Endothelial cell of umbilical vein (primary cell): Measurements from ENCODE around the gene GNL2.

ENCODE experiments used
- CTCF ChIP-seq, 2 donors: IDR thresholded peaks; 1 replicate in 1 of 2; 2 replicates in 1 of 2; pipeline ENCODE4 v1.5.1; 2011; ENCODE audit warnings: low read length in 2 of 2, mild to moderate bottlenecking in 2 of 2, moderate library complexity in 2 of 2, control low read depth in 1 of 2, inconsistent platforms in 1 of 2, low read depth in 1 of 2; ENCODE audit not compliant: insufficient read depth in 1 of 2; ENCODE audit errors: extremely low read depth in 1 of 2
- EZH2 ChIP-seq: IDR thresholded peaks from 2 replicates; pipeline ENCODE4 v1.6.1; 2012; ENCODE audit warnings: borderline replicate concordance, low read depth, mild to moderate bottlenecking, moderate library complexity, low read length, inconsistent platforms; ENCODE audit not compliant: severe bottlenecking
- FOS ChIP-seq: IDR thresholded peaks from 2 replicates; pipeline ENCODE4 v1.6.1; 2011; ENCODE audit warnings: mild to moderate bottlenecking, low read length, moderate library complexity, borderline replicate concordance; ENCODE audit not compliant: insufficient read depth
- JUN ChIP-seq: IDR thresholded peaks from 2 replicates; pipeline ENCODE4 v1.6.1; 2011; ENCODE audit warnings: borderline replicate concordance, low read depth; ENCODE audit not compliant: insufficient read length, insufficient read depth
- POLR2A ChIP-seq: IDR thresholded peaks from 2 replicates; pipeline ENCODE4 v1.6.1; 2012; ENCODE audit warnings: low read depth, mild to moderate bottlenecking, control low read depth, low read length
- POLR2AphosphoS5 ChIP-seq: IDR thresholded peaks from 2 replicates; pipeline ENCODE4 v1.6.1; 2012; ENCODE audit warnings: low read depth, mild to moderate bottlenecking, control low read depth, low read length, moderate library complexity; ENCODE audit not compliant: insufficient read depth

GRCh38 chr1:37641059-37641458 is 45.3 kb upstream of the GNL2 start:
- no peak for TF ChIP-seq CTCF (IDR thresholded peaks at IDR 0.05; ENCODE audit: extremely low read depth in 1 of 2, insufficient read depth in 1 of 2, low read depth in 1 of 2, low read length in 2 of 2)
- TF ChIP-seq POLR2AphosphoS5, result no peak
- no peak for TF ChIP-seq JUN
- TF ChIP-seq POLR2A, result no peak
- TF ChIP-seq EZH2, result no peak
- no peak for TF ChIP-seq FOS
